HG03378 (cell line): Measurements from ENCODE around the gene OS9.

Experiments
- ATAC-seq: cut with Tn5 transposase; IDR thresholded peaks from one replicate; pipeline ENCODE4 v1.9.1; 2021; ENCODE audit warnings: mild to moderate bottlenecking, moderate library complexity; ENCODE audit not compliant: unreplicated experiment

The OS9 gene

GRCh38 chr12:57735198-57735855, 41.4 kb downstream of the OS9 start:
- no peak for ATAC-seq

- ATAC-seq, result no peak
These were observed 42.2 kb downstream of the OS9 start for GRCh38 chr12:57735952-57736740.

- no peak for ATAC-seq
These were observed 43.0 kb downstream of the OS9 start for GRCh38 chr12:57736741-57737466.

- no peak for ATAC-seq
These were observed 43.8 kb downstream of the OS9 start for GRCh38 chr12:57737467-57738460.

DNA sequence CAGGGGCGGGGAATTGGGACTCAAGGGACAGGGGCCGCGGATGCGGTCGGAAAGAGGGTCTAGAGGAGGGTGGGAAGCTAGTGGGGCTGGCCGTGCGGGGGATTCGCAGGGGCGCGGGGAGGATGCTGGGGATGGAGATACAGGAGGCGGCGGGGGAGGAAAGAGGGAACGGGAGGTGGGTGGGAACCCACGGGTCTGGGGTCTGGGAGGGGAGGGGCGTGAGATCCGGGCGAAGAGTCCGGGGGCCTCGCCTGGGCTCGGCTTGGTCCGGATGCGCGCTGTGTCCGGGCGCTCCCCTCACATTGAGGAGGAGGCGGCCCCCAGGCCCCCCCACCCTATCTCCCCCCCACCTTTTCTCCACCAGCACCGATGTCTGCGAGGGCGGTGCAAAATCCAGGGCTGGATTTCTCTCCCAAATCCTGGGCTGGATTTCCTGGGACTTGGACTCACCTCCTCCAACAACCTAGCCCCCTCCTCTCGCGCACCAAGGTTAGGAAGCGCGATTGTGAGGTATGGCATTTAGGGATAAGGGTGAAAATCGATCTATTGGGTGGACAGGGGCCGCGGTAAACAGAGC, 44.8 kb downstream of the OS9 start, which contains the start of gene AGAP2:
Gene AGAP2, minus strand, starts transcription at position 82 of the 577 bp plus-strand sequence. CDS start 496 bp downstream, outside the sequence.
- ATAC-seq, result no peak

GRCh38 chr12:57739387-57739786, 45.5 kb downstream of the OS9 start:
- no peak for ATAC-seq

DNA sequence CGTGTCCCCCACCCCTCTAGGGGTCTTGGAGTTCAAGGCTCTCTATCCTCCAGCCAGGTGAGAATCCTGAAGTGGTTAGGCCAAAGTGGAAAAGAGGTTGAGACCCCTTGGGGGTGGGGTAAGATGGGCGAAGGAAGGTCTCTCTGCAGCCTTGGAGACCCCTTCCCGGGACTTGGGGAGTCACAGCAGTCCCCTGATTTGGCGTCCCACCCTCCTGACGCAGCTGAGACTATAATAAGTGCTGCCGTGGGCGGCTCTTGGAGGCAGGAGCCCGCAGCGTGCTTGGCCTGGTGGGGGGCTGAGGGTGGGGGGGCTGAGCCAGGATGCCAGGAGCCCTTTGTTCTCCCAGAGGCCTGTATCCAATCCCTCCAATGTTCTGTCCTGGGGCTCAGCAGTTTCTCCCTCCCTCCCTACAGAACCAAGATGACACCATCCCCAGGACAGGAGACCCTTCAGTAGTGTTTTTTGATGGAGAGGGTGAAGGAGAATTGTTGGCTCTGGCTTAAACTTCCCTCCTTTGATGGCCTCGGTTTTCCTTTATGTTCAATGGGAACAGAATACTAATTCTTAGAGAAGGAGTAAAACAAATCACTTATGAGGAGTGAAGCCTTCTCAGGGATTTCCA, 46.1 kb downstream of the OS9 start:
- ATAC-seq, result no peak

- ATAC-seq, result peak; percentile 60
These were observed 46.9 kb downstream of the OS9 start for GRCh38 chr12:57740656-57741412.

GRCh38 chr12:57741413-57741789, 47.5 kb downstream of the OS9 start:
- no peak for ATAC-seq

DNA sequence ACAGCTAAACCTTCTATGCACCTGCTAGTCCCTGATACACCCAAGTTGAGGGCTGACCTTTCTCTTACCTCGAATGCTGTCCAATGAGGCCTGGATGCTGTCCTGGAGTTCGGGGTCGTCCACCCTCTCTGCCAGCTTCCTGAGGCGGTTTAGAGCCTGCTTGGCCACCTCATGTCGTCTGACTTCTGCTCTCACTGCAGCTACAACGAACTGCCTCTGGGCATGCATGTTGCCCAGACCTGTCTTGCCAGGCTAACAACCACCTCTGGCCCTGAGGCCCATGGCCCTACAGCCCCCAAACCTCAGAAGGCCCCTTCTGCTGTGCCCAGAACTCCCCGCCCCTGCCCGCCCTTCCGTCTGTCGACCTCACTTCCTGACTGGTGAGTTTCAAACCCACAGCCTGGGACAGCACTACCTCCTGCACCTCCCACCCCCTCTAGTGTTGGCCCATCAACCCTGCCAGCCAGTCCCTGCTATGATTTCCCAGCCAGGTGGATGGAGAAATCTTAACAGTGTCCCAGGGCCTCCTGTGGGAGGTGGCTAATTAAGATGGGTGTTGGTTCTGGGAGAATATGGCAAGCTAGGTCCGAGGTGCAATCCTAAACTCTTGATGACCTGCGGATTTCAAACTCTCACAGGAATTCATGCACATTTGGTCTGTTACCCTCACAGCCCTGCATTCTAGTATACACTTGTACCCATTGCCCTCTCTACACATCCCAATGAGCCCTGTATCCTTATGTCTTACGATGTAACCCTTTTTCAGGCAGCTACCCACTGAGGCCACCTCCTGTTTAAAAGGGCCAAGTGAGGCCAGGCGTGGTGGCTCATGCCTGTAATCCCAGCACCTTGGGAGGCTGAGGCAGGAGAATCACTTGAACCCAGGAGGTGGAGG, 48.2 kb downstream of the OS9 start:
- peak; percentile 56 for ATAC-seq

DNA sequence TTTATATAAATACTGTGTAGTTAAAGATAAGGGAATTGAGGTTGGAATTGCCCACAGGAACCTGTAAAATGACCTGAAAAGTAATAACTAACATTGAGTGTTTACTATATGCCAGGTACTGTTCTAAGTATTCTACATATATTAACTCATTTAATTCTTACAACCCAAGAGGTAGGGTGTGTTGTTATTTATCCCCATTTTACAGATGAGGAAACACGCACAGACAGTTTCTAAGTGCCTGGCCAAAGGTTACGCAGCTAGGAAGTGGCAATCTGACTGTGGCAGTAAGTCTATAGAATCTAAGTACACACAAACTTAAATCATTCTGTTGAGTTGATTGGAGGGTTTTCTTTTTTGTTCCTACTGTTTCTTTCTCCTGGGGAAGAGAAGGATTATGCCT, 49.8 kb downstream of the OS9 start:
- no peak for ATAC-seq

DNA sequence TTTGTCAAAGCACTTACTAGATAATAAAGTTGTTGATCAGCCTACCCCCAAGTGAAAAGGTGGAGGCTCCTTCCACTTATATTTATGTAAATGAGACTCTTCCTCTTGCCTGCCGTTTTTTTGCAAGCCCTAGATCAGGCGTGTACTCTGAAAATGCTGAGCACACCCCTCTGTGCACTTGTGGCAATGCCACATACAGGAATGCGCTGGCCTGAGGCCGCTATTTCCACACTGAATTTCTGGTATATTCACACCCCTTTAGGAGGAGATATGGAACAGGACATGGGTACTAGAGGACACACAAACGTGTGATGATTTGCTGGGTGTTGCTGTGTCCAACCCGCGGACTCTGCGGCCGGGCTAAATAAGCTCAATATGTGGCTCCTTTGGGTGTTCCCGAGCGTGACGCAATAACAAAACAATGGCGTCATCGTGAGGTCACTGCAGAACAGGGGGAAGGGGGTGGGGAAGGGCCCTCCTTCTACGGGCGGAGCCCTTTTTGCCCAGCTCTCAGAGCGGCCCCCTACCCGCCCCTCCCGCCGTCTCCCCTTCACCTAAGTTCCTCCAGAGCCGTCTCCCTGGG, 50.4 kb downstream of the OS9 start:
- ATAC-seq, result peak; percentile 20

- peak; percentile 77 for ATAC-seq
These were observed 51.0 kb downstream of the OS9 start, which contains the start of gene TSPAN31 for GRCh38 chr12:57744777-57745484. Gene TSPAN31, plus strand, starts transcription at chr12:57745039. Its CDS starts 116 bp downstream, at chr12:57745155.

DNA sequence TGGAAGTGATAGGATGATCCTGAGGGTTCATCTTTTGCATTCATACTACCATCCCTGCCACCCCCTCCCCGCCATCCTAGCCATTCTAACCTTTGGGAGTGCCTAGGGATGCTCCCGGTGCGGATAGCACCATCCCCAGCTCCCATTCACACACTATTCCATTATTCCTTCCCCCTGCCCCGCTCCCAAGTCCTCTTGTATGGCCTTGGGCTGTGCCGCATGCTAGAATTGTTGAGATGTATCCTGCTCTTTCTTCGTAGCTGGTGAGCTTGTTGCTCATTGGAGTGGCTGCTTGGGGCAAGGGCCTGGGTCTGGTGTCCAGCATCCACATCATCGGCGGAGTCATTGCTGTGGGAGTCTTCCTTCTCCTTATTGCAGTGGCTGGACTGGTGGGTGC, 51.6 kb downstream of the OS9 start:
- ATAC-seq, result no peak

- ATAC-seq, result no peak
These were observed 52.1 kb downstream of the OS9 start for GRCh38 chr12:57746025-57746424.

DNA sequence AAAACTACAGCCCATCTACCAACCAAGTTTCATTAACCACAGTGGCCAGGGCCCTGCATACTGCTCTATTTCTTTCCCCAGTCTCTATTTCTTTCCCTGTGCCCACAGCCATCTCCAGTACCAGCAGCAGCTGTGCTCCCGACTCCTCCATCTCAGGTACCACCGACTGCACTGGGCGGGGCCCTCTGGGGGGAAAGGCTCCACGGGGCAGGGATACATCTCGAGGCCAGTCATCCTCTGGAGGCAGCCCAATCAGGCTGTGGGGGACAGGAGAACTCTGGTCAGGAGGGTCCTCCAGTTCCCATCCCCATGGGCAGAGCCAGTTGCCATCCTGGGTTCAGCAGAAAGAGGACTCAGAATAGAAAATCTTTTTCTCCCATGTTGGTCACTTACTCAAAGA, 55.1 kb downstream of the OS9 start:
- no peak for ATAC-seq
